NCI-H774 (cell line): Measurements from ENCODE around the gene CDCP2.

Experiments used
- DNase-seq: peaks from one replicate; lab custom pipeline; 2025; lab: John Stamatoyannopoulos, UW

The CDCP2 gene

DNA sequence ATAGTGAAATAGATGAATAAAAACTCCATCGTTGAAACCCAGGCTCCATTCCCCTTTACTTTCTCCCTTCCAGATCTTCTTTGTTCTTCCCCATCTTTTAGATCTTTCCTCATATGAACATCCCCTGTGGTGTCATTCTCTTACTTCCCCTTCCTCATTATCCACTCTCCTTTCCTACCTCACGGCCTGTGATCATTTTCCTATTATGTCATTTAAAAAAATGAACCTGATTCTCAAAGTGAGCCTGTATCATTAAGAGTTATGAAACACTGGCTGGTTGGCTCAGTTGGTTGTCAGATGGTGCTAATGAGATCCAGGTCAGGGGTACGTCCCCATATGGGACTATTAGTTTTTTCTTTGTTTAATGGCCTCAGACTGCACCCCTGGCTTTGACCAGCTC is 61.1 kb downstream of the CDCP2 start:
- no peak for DNase-seq

DNA sequence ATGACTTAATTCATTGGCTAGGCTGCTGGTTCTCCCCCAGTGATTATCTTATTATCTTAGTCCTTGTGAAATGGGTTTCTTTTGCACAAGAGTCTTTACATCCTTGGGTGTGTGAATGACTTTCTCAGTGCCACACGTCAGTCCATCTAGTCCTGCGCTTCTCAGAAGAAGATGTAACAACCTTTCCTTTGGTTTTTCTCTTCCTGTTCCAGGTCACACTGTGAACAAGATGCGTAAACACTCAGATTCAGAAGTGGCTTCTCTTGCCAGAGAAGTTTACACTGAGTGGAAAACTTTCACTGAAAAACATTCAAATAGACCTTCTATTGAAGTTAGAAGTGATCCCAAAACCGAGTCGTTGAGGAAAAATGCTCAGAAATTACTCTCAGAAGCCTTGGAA is 64.4 kb downstream of the CDCP2 start:
- no peak for DNase-seq

DNA sequence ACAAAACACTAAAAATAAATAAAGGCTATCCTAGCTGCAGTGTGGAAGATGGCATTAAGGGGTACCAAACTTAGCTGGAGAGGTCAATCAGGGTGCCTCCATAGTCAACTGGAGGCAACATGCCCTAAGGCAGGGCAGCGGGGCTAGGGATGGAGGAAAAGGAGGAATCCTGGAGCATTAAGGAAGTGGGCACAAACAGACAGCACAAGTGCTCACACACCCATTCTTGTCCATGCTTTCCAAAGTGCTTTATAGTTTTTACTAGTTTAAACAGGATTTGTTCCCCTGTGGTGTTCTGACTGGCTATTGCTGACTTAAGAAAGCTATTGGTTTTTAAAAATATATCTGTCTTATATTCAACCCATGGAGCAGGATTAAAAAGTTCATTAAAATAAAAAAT is 66.0 kb downstream of the CDCP2 start:
- DNase-seq, result no peak

DNA sequence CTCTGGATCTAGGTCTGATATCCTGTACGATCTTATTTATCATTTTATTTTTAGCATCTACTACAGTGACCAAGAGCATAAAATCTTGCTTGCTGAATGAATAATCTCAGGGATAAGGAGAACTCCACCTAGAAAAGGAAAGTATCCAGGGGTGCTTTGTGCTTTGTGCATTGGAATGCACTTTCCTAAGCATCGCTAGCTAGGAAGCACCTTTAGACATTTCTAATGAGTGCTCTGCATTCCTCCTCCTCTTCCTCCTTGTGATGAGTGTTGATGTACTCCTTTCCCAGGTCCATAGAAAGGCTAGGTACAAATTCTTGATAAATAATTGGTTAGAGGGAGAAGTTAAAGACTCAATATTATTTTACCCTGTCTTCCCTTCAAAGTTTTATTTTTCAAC is 68.0 kb downstream of the CDCP2 start:
- DNase-seq, result no peak
